ENCODE data around the gene AHCYL1. TPM values are rescaled to one million over a fixed set of nuclear protein-coding genes. Genes with fewer than 3 reads are reported as not detected.

Gene AHCYL1
- polyA plus RNA-seq, 2 of the 4 experiments (the other 2 are of a cell fraction), result 124 to 148 TPM

GRCh38 chr1:109969907-109970306, 14.7 kb upstream of the AHCYL1 start:
- CTCF ChIA-PET, result interaction anchor here (1.1 to 1.5 kb wide), 4 partner anchors 9 to 193 kb away, joined by 3 to 6 read pairs (median 5); partner anchors contain the start of gene AHCYL1
- H3K27ac ChIP-seq, result peak overlapping the region in 1 of 2 experiments; percentile 58; a peak in 2 of 6 replicates
- H3K4me2 ChIP-seq, result no peak overlapping the region
- no peaks in the 10 kb centered on the region for H3K9me3 ChIP-seq
- no peak for DNase-seq (ENCODE audit: low read depth in 1 of 2, low spot score in 1 of 2)
- no peak for TF ChIP-seq JUNB (IDR thresholded peaks at IDR 0.05)
- no peak for TF ChIP-seq KDM1A (IDR thresholded peaks at IDR 0.05; ENCODE audit: low read depth)
- TF ChIP-seq ZNF302 (CRISPR knock-in tag; IDR thresholded peaks at IDR 0.05), result no peak
- ATAC-seq, result no peak
- POLR2A ChIA-PET, result no interaction called here
- 83% methylated on average over 3 of the region's 3 CpGs for WGBS (ENCODE audit: missing lambda C conversion rate)
- H3K4me1 ChIP-seq, result peaks cover 16% of the 10 kb centered on the region
- H3K4me3 ChIP-seq, result no peak overlapping the region
- no peak for FAIRE-seq

DNA sequence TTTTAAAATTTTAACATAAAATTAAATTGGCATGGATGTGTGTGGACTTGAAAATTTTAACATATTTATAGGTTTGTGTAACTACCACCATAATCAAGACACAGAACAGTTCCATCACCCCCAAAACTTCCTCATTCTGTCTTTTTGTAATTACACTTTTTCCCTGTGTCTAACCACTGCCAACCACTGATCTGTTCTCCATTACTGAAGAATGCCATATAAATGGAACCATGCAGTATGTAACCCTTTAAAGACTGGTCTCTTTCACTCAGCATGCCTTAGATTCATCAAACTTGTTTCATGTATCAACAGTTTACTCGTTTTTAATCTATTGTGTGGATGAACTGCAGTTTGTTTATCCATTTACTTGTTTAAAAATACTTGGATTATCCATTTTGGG, 13.0 kb upstream of the AHCYL1 start:
- Histone ChIP-seq H3K4me2 (no peak overlapping the region), H3K4me3 (no peak overlapping the region), H3K27ac (0 out of 6 replicates have a peak overlapping the region, but pooled peaks of 1 of the 2 experiments have one; percentile 37), H3K4me1 (peaks cover 30% of the 10 kb centered on the region), H3K9me3 (no peaks in the 10 kb centered on the region)
- ChIA-PET CTCF (interaction anchor here (0.8 to 17.7 kb wide), 5 partner anchors 8 to 190 kb away, joined by 3 to 969 read pairs (median 5); no protein-coding TSS in a partner anchor), POLR2A (no interaction called here)
- no peak for TF ChIP-seq ZNF302 (CRISPR knock-in tag; IDR thresholded peaks at IDR 0.05)
- no peak for TF ChIP-seq HOXA7 (CRISPR knock-in tag; IDR thresholded peaks at IDR 0.05)
- FAIRE-seq (no peak), ATAC-seq (no peak), DNase-seq (ENCODE audit: low read depth in 1 of 2, low spot score in 1 of 2) (no peak)
- WGBS (ENCODE audit: missing lambda C conversion rate), result 19% methylated on average over 1 of the region's 1 CpG

GRCh38 chr1:109974191-109974590, 10.4 kb upstream of the AHCYL1 start:
- peaks cover 22% of the 10 kb centered on the region for H3K9me3 ChIP-seq
- WGBS (ENCODE audit: missing lambda C conversion rate), result 95% methylated on average over 3 of the region's 3 CpGs
- FAIRE-seq (no peak), DNase-seq (ENCODE audit: low read depth in 1 of 2, low spot score in 1 of 2) (no peak), ATAC-seq (no peak)
- CTCF ChIA-PET, result interaction anchor here (3.8 to 17.7 kb wide), 2 partner anchors 10 to 193 kb away, joined by 17 to 969 read pairs; partner anchors contain the start of gene AHCYL1
- no peak overlapping the region for H3K4me2 ChIP-seq
- H3K4me3 ChIP-seq, result no peak overlapping the region
- peaks cover 38% of the 10 kb centered on the region for H3K4me1 ChIP-seq
- TF ChIP-seq HOXB5 (CRISPR knock-in tag; IDR thresholded peaks at IDR 0.05) (no peak), HDAC2 (IDR thresholded peaks at IDR 0.05) (no peak), BHLHE40 (IDR thresholded peaks at IDR 0.05; ENCODE audit: low read depth, low read length) (no peak), PBX3 (IDR thresholded peaks at IDR 0.05) (no peak), FOSB (CRISPR knock-in tag; IDR thresholded peaks at IDR 0.05) (no peak), NFE2L2 (conservative IDR thresholded peaks at IDR 0.05; ENCODE audit: low read length) (no peak), KDM1A (IDR thresholded peaks at IDR 0.05; ENCODE audit: low read depth) (no peak), CHD2 (IDR thresholded peaks at IDR 0.05; ENCODE audit: low read length, partially characterized antibody) (no peak), CBX8 (IDR thresholded peaks at IDR 0.05) (no peak), HOXB13 (CRISPR knock-in tag; IDR thresholded peaks at IDR 0.05; ENCODE audit: low read depth) (no peak), BCL3 (IDR thresholded peaks at IDR 0.05) (no peak), NPAS2 (CRISPR knock-in tag; IDR thresholded peaks at IDR 0.05; ENCODE audit: borderline replicate concordance) (no peak)
- H3K27ac ChIP-seq, result peak overlapping the region; percentile 48 to 72
- POLR2A ChIA-PET, result no interaction called here

DNA sequence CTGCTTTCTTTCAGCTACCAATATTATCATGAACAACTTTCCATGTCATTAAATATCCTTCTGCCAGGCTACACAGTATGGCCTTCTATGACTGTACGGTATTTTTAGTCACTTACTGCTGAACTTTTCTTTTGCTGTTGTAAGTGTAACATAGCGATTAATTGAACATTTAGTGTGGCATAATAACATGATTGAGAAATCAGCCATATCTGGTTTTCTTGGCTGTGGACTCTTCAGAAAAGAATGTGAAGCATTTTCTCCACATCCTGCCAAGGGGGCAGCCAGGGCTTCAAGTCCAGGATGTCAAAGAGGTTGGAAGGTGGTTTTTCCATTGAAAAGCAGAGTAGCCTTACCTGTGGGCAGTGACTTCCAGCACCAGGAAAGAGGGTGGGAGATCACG, 8.8 kb upstream of the AHCYL1 start:
- peaks cover 46% of the 10 kb centered on the region for H3K4me1 ChIP-seq
- peaks cover 22% of the 10 kb centered on the region for H3K9me3 ChIP-seq
- peak overlapping the region; percentile 52 for H3K4me2 ChIP-seq
- CTCF ChIA-PET, result interaction anchor here (0.6 to 17.7 kb wide), 7 partner anchors 8 to 194 kb away, joined by 3 to 969 read pairs (median 4); partner anchors contain the start of gene AHCYL1
- TF ChIP-seq KDM5A (IDR thresholded peaks at IDR 0.05), result no peak
- no peak for TF ChIP-seq CBX8 (IDR thresholded peaks at IDR 0.05)
- TF ChIP-seq CEBPB (IDR thresholded peaks at IDR 0.05), result peak; percentile 58 to 84; a peak in 3 of 4 replicates
- no peak for TF ChIP-seq EHF (CRISPR knock-in tag; IDR thresholded peaks at IDR 0.05)
- TF ChIP-seq GATA3 (IDR thresholded peaks at IDR 0.05; ENCODE audit: borderline replicate concordance), result peak; percentile 25; the same call in 1 of the 2 replicates
- no peak for TF ChIP-seq ESRRA (IDR thresholded peaks at IDR 0.05; ENCODE audit: borderline replicate concordance, low read length)
- TF ChIP-seq HES2 (IDR thresholded peaks at IDR 0.05), result no peak; the same call in 1 of the 2 replicates
- no peak for TF ChIP-seq NR3C1 (IDR thresholded peaks at IDR 0.05)
- 0 out of 5 replicates have a peak, but pooled peaks of 1 of the 2 experiments have one; percentile 27 for TF ChIP-seq EP300 (IDR thresholded peaks at IDR 0.05)
- TF ChIP-seq ZSCAN20 (CRISPR knock-in tag; IDR thresholded peaks at IDR 0.05), result no peak
- peak overlapping the region; percentile 74 to 98 for H3K27ac ChIP-seq
- ATAC-seq, result peak in 1 of 2 experiments; percentile 14; a peak in 2 of 6 replicates
- no peak overlapping the region for H3K4me3 ChIP-seq
- peak in 1 of 2 experiments; percentile 43 for DNase-seq (ENCODE audit: low read depth in 1 of 2, low spot score in 1 of 2)
- no peak for FAIRE-seq
- WGBS (ENCODE audit: missing lambda C conversion rate), result 33% methylated on average over 3 of the region's 3 CpGs
- POLR2A ChIA-PET, result interaction anchor here (1.2 kb wide), 1 partner anchor 15 kb away, joined by 3 read pairs; no protein-coding TSS in a partner anchor
